ENCODE measurements around the gene CES2.

- TF ChIP-seq CTCF (IDR thresholded peaks at IDR 0.05) = no peak
- no peak for TF ChIP-seq POLR2A (IDR thresholded peaks at IDR 0.05)
Observed at GRCh38 chr16:66901626-66902025, 33.7 kb upstream of the CES2 start.
